Mesenchymal stem cell (in vitro differentiated cells and primary cell): Measurements from ENCODE around the gene GSPT2. TPM values are rescaled to one million over a fixed set of nuclear protein-coding genes. Genes with fewer than 3 reads are reported as not detected.
"Not testable (repeated sequence)": the region's sequence is repeated elsewhere in the genome, so short reads cannot be mapped to it uniquely, and the experiment has no call there.

Experiments
- DNase-seq: peaks from one replicate; pipeline ENCODE4 v3.0.0-alpha.2; 2013
- H2AFZ ChIP-seq: one replicate; pipeline ENCODE4 v1.6.1; 2013; ENCODE audit warnings: low read depth, mild to moderate bottlenecking, control low read depth, inconsistent platforms, low read length, moderate library complexity
- H2AK5ac ChIP-seq: 2 replicates; pipeline ENCODE4 v1.6.1; 2013; ENCODE audit warnings: low read length, moderate library complexity, mild to moderate bottlenecking, inconsistent platforms; ENCODE audit not compliant: severe bottlenecking
- H2BK120ac ChIP-seq: one replicate; pipeline ENCODE4 v1.6.1; 2013; ENCODE audit warnings: low read depth, mild to moderate bottlenecking, inconsistent platforms, low read length, moderate library complexity
- H2BK12ac ChIP-seq, 2 experiments: one replicate each; pipeline ENCODE4 v1.6.1; 2013; ENCODE audit warnings: inconsistent platforms in 2 of 2, low read length in 2 of 2, mild to moderate bottlenecking in 2 of 2, moderate library complexity in 2 of 2, control low read depth in 1 of 2
- H2BK15ac ChIP-seq: one replicate; pipeline ENCODE4 v1.6.1; 2013; ENCODE audit warnings: mild to moderate bottlenecking, low read depth, inconsistent platforms; ENCODE audit not compliant: poor library complexity, severe bottlenecking
- H2BK5ac ChIP-seq: 2 replicates; pipeline ENCODE4 v1.6.1; 2013; ENCODE audit warnings: low read depth, mild to moderate bottlenecking, low read length, control low read depth, inconsistent platforms; ENCODE audit not compliant: poor library complexity, severe bottlenecking
- H3K14ac ChIP-seq, 2 experiments: one replicate each; pipeline ENCODE4 v1.6.1; 2013; ENCODE audit warnings: inconsistent platforms in 2 of 2, low read length in 2 of 2, control low read depth in 1 of 2, mild to moderate bottlenecking in 1 of 2, moderate library complexity in 1 of 2
- H3K18ac ChIP-seq, 2 experiments: one replicate each; pipeline ENCODE4 v1.6.1; 2013; ENCODE audit warnings: inconsistent platforms in 2 of 2, low read length in 2 of 2, control low read depth in 1 of 2, low read depth in 1 of 2, mild to moderate bottlenecking in 1 of 2
- H3K23ac ChIP-seq, 2 experiments: one replicate each; pipeline ENCODE4 v1.6.1; 2013; ENCODE audit warnings: inconsistent platforms in 2 of 2, low read length in 2 of 2, mild to moderate bottlenecking in 2 of 2, moderate library complexity in 2 of 2, control low read depth in 1 of 2
- H3K27ac ChIP-seq: 2 replicates; pipeline ENCODE4 v1.5.1; 2013; ENCODE audit warnings: mild to moderate bottlenecking, moderate library complexity, low read length, control low read depth, inconsistent platforms; ENCODE audit not compliant: poor library complexity, severe bottlenecking
- H3K27me3 ChIP-seq, 2 experiments: 2 replicates each; pipeline versions ENCODE4 v1.6.1 to v1.7.0; 2013; ENCODE audit warnings: low read length in 2 of 2, mild to moderate bottlenecking in 2 of 2, moderate library complexity in 2 of 2, control low read depth in 1 of 2, inconsistent platforms in 1 of 2; ENCODE audit not compliant: control insufficient read depth in 1 of 2, insufficient read depth in 1 of 2
- H3K36me3 ChIP-seq, 2 experiments: 2 replicates each; pipeline versions ENCODE4 v1.6.1 to v1.7.0; 2013; ENCODE audit warnings: low read length in 2 of 2, control low read depth in 1 of 2, inconsistent platforms in 1 of 2, low read depth in 1 of 2, mild to moderate bottlenecking in 1 of 2; ENCODE audit not compliant: insufficient read depth in 2 of 2, control insufficient read depth in 1 of 2
- H3K4ac ChIP-seq, 2 experiments: one replicate each; pipeline ENCODE4 v1.6.1; 2013; ENCODE audit warnings: inconsistent platforms in 2 of 2, low read length in 2 of 2, mild to moderate bottlenecking in 2 of 2, moderate library complexity in 2 of 2, control low read depth in 1 of 2, low read depth in 1 of 2
- H3K4me1 ChIP-seq: 2 replicates; pipeline ENCODE4 v1.6.1; 2013; ENCODE audit warnings: low read depth, low read length, control low read depth; ENCODE audit not compliant: control insufficient read depth, insufficient read depth
- H3K4me2 ChIP-seq: 2 replicates; pipeline ENCODE4 v1.6.1; 2013; ENCODE audit warnings: low read length, mild to moderate bottlenecking, inconsistent platforms; ENCODE audit not compliant: poor library complexity, severe bottlenecking
- H3K4me3 ChIP-seq, 2 experiments: 2 replicates each; pipeline versions ENCODE4 v1.5.1 to v1.7.0; 2013; ENCODE audit warnings: low read length in 2 of 2, mild to moderate bottlenecking in 2 of 2, control low read depth in 1 of 2, low read depth in 1 of 2; ENCODE audit not compliant: insufficient read depth in 1 of 2
- H3K79me1 ChIP-seq: replicated peaks from 2 replicates; pipeline ENCODE4 v1.6.1; 2013; ENCODE audit warnings: mild to moderate bottlenecking, control low read depth, low read length, inconsistent platforms; ENCODE audit not compliant: poor library complexity, severe bottlenecking
- H3K9ac ChIP-seq: 2 replicates; pipeline ENCODE4 v1.7.0; 2013; ENCODE audit warnings: mild to moderate bottlenecking, low read length, moderate library complexity
- H3K9me3 ChIP-seq: 2 replicates; pipeline ENCODE4 v1.7.0; 2013; ENCODE audit warnings: mild to moderate bottlenecking, low read length; ENCODE audit not compliant: control insufficient read depth
- H4K8ac ChIP-seq: one replicate; pipeline ENCODE4 v1.6.1; 2013; ENCODE audit warnings: inconsistent platforms, mild to moderate bottlenecking, low read length, moderate library complexity
- H4K91ac ChIP-seq: one replicate; pipeline ENCODE4 v1.6.1; 2013; ENCODE audit warnings: mild to moderate bottlenecking, low read length, inconsistent platforms
- WGBS: methylation state at CpG from one replicate; pipeline ENCODE4 v1.1.7; 2013; ENCODE audit warnings: mixed read lengths; 5-methylcytosine and 5-hydroxymethylcytosine counted together
- polyA plus RNA-seq, 2 experiments: library from polyadenylated mRNA; stranded (reverse); fragments of 200-250 nt; gene quantifications; one replicate each; pipeline ENCODE4 v1.2.3, GENCODE V29; 2013

Gene GSPT2
- 9.5 TPM for polyA plus RNA-seq (2013, experiment 1 of 2)
- polyA plus RNA-seq (2013, experiment 2 of 2), result 9.9 TPM

GRCh38 chrX:51743179-51743957 lies at the start of gene GSPT2:
Gene GSPT2, plus strand, starts transcription at chrX:51743442. Its CDS starts 185 bp downstream, at chrX:51743627.
- no peak within 1 kb of the TSS for H2BK15ac ChIP-seq
- WGBS, result under 1% methylated on average over 57 of the region's 63 CpGs
- no peak within 1 kb of the TSS for H2BK12ac ChIP-seq
- peaks cover under 1% of the 10 kb centered on the region for H3K9me3 ChIP-seq
- H2AK5ac ChIP-seq, result no peak within 1 kb of the TSS
- no peaks in the 10 kb centered on the region for H3K4me1 ChIP-seq
- H2AFZ ChIP-seq, result peak within 1 kb of the TSS; percentile 88
- H4K91ac ChIP-seq, result no peak within 1 kb of the TSS
- peak; percentile 72 for DNase-seq
- peak within 1 kb of the TSS in 1 of 2 experiments; percentile 40 for H3K4ac ChIP-seq
- H3K4me3 ChIP-seq, result peak within 1 kb of the TSS; percentile 74 to 84
- peak within 1 kb of the TSS; percentile 15 for H2BK120ac ChIP-seq
- H3K18ac ChIP-seq, result peak within 1 kb of the TSS; percentile 89 to 97
- peaks cover 0 to 17% of the 10 kb centered on the region in 2 experiments for H3K27me3 ChIP-seq
- H3K23ac ChIP-seq, result no peak within 1 kb of the TSS
- H3K36me3 ChIP-seq, result peaks cover 0 to 5% of the 10 kb centered on the region in 2 experiments
- H3K27ac ChIP-seq, result peak within 1 kb of the TSS; percentile 76
- no peak within 1 kb of the TSS for H2BK5ac ChIP-seq
- peak within 1 kb of the TSS; percentile 87 for H4K8ac ChIP-seq
- H3K9ac ChIP-seq, result peak within 1 kb of the TSS; percentile 90
- H3K14ac ChIP-seq, result peak within 1 kb of the TSS in 1 of 2 experiments; percentile 63
- H3K4me2 ChIP-seq, result peak within 1 kb of the TSS; percentile 58
- peaks cover 3% of the 10 kb centered on the region for H3K79me1 ChIP-seq

GRCh38 chrX:51694254-51694653 lies 49.0 kb upstream of the GSPT2 start:
- WGBS, result 69% methylated on average over 4 of the region's 6 CpGs

GRCh38 chrX:51697397-51697796 lies 45.8 kb upstream of the GSPT2 start:
- Histone ChIP-seq H4K91ac (no peak overlapping the region), H3K9me3 (peaks cover 4% of the 10 kb centered on the region), H2AK5ac (no peak overlapping the region), H2BK120ac (no peak overlapping the region), H2AFZ (no peak overlapping the region), H2BK12ac (no peak overlapping the region), H3K27me3 (peaks cover 0 to 49% of the 10 kb centered on the region in 2 experiments), H2BK5ac (no peak overlapping the region), H3K18ac (no peak overlapping the region), H3K14ac (no peak overlapping the region), H3K9ac (no peak overlapping the region), H3K4ac (no peak overlapping the region), H4K8ac (no peak overlapping the region), H3K79me1 (no peaks in the 10 kb centered on the region), H3K27ac (no peak overlapping the region), H2BK15ac (no peak overlapping the region), H3K4me1 (no peaks in the 10 kb centered on the region), H3K23ac (no peak overlapping the region), H3K4me2 (no peak overlapping the region), H3K4me3 (no peak overlapping the region), H3K36me3 (no peaks in the 10 kb centered on the region)
- 92% methylated on average over 8 of the region's 8 CpGs for WGBS
- DNase-seq, result no peak

More at GRCh38 chrX:51694254-51694653, 49.0 kb upstream of the GSPT2 start:
- Histone ChIP-seq H3K4me3 (no peak overlapping the region), H2AFZ (no peak overlapping the region), H3K14ac (no peak overlapping the region), H4K8ac (no peak overlapping the region), H2BK15ac (no peak overlapping the region), H3K4me2 (no peak overlapping the region), H3K9me3 (peaks cover 4% of the 10 kb centered on the region), H2AK5ac (no peak overlapping the region), H3K23ac (no peak overlapping the region), H3K27me3 (peaks cover 0 to 44% of the 10 kb centered on the region in 2 experiments), H3K36me3 (no peaks in the 10 kb centered on the region), H3K4me1 (no peaks in the 10 kb centered on the region), H3K18ac (no peak overlapping the region), H4K91ac (no peak overlapping the region), H2BK120ac (no peak overlapping the region), H3K27ac (no peak overlapping the region), H3K9ac (no peak overlapping the region), H3K79me1 (no peaks in the 10 kb centered on the region), H3K4ac (no peak overlapping the region), H2BK12ac (no peak overlapping the region), H2BK5ac (no peak overlapping the region)
- no peak for DNase-seq

GRCh38 chrX:51710277-51711164 lies 32.7 kb upstream of the GSPT2 start, which contains the start of gene CENPVL1:
Gene CENPVL1, plus strand, starts transcription at chrX:51710512. Its CDS starts 0 bp downstream, at chrX:51710512.
- H3K4ac ChIP-seq, H3K4me2 ChIP-seq, H3K27me3 ChIP-seq, H4K91ac ChIP-seq, H3K4me3 ChIP-seq, H3K79me1 ChIP-seq, H3K9ac ChIP-seq, H2BK12ac ChIP-seq, H2BK5ac ChIP-seq, H2AK5ac ChIP-seq, H4K8ac ChIP-seq, H3K4me1 ChIP-seq, H3K9me3 ChIP-seq, H3K14ac ChIP-seq, H3K23ac ChIP-seq, H2BK15ac ChIP-seq, H2BK120ac ChIP-seq, H2AFZ ChIP-seq, DNase-seq, H3K18ac ChIP-seq, H3K27ac ChIP-seq, H3K36me3 ChIP-seq: not testable (repeated sequence)
- no CpG with 5 or more reads among the region's 87 CpGs for WGBS
